Epidermal melanocyte (primary cell): ENCODE results near the gene HINFP.
"Not testable (repeated sequence)": the region's sequence is repeated elsewhere in the genome, so short reads cannot be mapped to it uniquely, and the experiment has no call there.

Source experiments
- DNase-seq: peaks from one replicate; pipeline ENCODE4 v3.0.0; 2011; ENCODE audit warnings: low spot score; ENCODE audit not compliant: insufficient read length

HINFP gene

GRCh38 chr11:119117004-119117706, 4.2 kb upstream of the HINFP start:
- DNase-seq: no peak

DNA sequence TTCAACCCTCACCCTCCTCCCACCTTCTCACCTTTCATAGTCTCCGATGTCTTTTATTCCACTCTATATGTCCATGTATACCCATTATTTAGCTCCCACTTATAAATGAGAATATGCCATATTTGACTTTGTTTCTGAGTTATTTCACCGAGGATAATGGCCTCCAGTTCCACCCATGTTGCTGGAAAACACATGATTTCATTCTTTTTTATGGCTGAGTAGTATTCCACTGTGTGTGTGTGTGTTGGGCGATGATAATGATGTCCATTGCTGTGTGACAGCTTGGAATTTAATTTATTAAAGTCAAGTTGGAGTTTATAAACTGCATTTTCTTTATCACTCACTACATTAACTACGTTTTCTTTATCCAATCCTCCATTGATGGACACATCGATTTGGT, 3.2 kb upstream of the HINFP start:
- DNase-seq: no peak

DNA sequence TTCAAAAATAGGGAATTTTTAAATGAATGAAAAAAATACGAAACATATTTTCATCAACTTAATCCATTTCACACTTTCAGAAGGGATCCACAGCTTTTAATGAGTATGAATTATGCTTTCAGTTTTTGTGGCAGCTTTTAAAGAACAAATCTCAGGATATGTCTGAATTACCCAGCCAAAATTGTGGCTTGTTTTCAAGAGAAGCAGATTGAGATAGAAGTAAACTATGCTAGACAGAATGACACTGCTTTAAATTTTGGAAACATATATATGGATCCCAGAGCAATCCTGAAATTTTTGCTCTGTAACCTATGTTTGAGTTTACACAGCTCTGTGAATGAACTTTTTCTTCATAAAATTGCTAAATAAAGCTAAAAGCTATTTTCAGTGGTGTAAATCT, 2.4 kb upstream of the HINFP start:
- no peak for DNase-seq

GRCh38 chr11:119120639-119121007, 757 bp upstream of the HINFP start:
- DNase-seq: no peak

GRCh38 chr11:119121811-119122124, 388 bp downstream of the HINFP start:
- DNase-seq: no peak

GRCh38 chr11:119125821-119126220, 4.4 kb downstream of the HINFP start:
- no peak for DNase-seq

DNA sequence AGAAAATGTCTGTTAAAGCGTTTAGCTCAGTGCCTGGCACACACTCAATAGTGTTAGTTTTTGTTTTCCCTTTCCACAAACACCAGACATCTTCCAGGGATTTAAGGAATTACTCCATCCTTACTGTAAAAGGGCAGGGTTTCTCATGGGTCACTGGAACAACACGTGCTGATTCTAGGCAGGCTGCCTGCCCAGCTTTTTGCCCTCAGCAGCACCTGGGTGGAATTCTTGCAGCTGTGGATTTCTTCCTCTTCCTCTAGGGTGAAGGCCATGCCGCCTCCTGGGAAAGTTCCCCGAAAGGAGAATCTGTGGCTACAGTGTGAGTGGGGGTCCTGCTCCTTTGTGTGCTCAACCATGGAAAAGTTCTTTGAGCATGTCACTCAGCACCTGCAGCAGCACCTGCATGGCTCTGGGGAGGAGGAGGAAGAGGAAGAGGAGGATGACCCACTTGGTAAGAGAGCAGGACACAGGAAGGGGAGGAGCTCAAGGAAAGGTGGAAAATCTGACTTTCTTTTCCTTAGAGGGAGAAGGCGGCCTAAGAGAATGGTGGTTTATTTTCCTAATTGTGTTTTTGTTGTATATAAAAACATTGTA, 5.4 kb downstream of the HINFP start:
- no peak for DNase-seq

DNA sequence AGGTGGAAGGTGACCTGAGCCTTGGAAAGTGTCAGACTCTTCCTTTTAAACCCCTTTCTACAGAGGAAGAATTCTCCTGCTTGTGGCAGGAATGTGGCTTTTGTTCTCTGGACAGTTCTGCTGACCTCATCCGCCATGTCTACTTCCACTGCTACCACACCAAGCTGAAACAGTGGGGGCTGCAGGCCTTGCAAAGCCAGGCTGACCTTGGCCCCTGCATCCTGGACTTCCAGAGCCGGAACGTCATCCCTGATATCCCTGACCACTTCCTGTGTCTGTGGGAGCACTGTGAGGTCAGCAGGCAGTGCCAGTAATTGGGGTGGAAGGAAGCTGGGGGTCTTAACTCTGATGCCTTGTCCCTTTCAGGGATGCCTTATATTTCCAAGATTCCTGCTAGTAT, 9.3 kb downstream of the HINFP start:
- no peak for DNase-seq

DNA sequence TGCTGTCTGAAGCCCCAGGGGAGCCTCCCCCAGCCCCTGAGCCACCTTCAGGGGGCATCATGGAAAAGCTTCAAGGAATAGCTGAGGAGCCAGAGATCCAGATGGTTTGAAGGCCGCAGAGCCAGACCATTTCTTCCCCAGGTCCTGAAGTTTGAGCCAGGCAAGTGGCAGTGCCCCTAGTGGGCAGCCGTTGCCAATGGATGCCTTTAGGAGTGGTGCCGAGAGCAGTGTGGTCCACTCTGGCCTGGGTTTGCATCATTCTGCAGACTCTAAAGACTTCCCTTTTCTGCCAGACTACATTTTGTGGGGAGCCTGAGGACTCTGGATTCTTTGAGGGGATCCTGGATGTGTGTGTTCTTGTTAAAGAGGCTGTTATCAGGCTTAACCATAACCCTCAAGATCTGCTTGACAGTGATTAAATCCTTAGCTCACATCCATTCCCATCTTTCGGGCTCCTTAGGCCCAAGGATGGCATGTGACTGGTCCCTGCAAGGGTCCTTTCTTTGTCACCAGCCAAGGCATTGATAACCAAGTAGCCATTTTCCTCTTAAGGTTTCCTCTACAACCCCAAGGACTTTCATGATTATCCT, 13.1 kb downstream of the HINFP start:
- no peak for DNase-seq

DNA sequence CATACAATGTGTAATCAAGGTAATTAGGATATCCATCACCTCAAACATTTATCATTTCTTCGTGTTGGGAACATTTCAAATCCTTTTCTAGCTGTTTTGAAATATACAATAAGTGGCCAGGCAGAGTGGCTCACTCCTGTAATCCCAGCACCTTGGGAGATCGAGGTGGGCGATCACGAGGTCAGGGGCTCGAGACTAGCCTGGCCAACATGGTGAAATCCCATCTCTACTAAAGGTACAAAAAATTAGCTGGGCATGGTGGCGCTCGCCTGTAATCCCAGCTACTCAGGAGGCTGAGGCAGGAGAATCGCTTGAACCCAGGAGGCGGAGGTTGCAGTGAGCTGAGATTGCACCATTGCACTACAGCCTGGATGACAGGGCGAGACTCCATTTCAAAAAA, 17.9 kb downstream of the HINFP start:
- not testable (repeated sequence) for DNase-seq

DNA sequence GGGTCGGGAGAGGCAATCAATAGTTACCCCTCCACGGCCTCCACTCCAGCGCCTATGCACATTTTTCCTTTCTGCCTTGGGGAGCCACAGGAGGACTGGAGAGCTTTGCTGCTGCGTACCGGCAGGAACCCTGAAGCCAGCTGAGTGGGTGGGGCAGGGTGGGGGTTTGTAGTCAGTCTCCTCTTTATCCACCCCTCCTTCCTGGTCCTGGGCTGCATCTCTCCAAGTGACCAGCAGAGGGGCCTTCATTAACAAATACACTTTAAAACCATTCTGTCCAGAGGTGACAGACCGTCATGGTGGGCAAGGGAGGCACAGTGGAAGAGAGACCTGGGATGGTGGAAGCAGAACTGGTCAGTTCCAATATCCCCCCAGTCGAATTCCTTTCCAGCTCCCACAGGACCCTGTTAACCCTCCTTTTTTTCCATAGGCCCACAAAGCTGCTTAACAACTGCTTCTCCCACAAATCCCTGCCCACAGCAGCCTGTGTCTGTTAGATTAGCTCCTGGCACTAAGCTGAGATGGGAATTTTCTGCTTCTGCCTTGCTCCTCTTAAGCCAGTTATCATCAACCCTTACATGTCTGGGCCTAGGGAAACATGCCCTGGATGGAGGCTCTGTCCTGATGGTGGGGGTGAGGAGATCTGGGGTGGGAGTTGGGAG, 23.6 kb downstream of the HINFP start:
- DNase-seq: peak; percentile 98

GRCh38 chr11:119145551-119145950, 24.2 kb downstream of the HINFP start:
- DNase-seq: no peak

GRCh38 chr11:119147604-119148333, 26.4 kb downstream of the HINFP start:
- no peak for DNase-seq

- DNase-seq: no peak
These were observed 27.3 kb downstream of the HINFP start for GRCh38 chr11:119148720-119149017.

DNA sequence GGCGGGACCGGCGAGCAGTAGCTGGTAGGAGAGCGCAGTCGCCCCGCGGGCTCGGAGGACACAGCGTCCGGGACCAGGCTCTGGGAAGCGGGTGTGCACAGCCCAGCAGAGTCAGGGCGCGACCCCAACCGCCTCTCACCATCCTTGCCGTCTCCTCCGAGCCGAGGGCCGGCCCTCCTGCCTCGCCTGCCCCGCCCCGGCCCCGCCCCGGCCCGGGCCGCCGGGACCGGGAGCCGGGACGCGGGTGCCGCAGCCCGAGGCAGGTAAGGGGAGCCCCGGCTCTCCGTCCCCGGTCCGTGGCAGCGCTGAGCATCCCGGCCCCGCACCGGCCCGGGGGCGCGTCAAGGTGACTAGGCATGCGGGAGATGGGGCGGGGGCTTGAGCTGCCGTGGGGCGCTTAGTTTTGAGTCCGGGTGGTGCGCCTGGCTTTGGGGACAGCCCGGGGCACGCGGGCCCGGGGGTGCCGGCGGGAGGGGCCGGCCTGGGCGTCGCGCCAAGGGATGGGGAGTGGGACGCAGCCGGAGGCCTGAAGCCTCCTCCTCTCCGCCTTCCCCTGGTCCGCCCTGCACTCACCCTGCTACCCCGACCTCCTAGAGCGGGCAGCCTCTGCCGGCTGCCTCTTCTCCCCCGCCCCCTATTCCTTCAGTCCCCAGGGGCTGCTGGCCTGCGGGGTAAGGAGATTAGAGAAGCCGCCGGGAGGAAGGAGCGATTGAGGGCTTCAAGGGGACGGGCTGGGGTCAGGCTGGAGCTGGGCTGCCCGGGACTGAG, 27.8 kb downstream of the HINFP start, which contains the start of gene ABCG4:
ABCG4 (plus strand) TSS at position 35 of the 768 bp plus-strand sequence. CDS start 914 bp downstream, outside the sequence.
- DNase-seq: no peak

- DNase-seq: no peak
These were observed 28.5 kb downstream of the HINFP start for GRCh38 chr11:119149786-119150275.

DNA sequence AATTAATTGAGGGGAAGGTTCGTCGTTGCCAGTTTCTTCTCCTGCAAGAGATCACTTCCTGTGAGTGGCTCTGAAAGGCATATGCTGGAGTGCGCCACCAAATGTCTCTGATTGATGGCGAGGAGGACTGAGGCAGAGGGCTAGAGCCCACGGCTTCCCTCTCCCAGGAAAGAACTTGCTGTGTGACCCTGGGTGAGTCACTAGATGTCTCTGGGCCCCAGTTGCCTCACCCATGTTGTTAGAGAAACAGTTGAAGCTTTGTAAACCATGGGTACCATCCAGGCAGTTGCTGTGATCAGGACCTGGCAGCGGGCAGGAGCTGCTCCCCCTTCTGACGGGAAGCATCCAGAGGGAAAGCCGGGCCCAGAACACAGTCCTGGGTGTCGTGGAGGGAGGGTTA, 30.7 kb downstream of the HINFP start:
- DNase-seq: no peak

DNA sequence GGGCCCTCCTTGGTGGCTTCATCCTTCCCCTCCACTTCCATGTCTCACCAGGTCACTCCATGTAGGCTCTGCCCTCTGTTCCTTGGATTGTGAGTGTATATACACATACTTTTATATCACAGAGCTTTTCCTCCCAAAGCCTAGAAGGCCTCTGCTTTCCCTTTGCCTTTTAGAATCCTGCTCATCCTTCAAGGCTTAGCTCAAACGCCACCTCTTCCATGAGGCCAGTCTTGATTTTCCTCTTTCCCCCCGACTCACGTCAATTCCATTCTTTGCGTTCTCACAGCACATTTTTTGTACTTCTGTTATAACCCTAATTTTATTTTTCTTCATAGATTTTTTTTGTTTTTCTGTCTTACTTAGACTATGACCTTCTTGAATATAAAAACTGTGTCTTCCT, 31.2 kb downstream of the HINFP start:
- no peak for DNase-seq

DNA sequence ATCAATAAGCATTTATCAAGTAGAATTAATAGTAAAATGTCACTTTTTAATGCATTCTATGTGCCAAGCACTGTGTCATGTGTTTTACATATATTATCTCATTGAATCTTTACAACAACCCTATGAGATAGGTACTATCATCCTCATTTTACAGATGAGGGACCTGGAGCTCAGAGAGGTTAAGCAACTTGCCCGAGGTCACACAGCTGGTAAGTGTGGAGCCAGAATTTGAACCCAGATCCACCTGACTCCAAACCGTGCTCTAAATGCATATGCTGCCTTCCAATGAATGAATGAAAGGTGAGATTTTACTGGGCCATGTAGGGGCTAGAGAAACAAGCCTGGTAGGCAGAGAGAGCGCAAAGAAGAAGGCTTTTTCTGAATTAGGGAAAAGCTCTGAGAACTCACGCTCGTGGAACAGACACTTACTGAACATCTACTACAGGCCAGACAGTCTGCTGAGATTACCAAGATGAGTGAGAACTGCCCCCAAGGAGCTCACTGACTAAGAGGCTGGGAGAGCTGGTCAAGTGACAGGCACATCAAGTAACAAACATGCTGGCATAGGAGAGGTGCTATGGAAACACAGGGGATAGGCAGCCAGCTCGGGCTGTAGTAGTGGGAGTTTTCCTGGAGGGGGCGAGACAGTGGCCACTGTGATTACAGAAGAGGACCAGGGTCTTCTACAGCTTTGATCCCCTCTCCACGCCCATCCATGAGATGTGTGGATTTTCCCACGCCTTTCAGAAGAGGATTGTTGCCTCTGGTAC, 31.9 kb downstream of the HINFP start:
- DNase-seq: no peak

DNA sequence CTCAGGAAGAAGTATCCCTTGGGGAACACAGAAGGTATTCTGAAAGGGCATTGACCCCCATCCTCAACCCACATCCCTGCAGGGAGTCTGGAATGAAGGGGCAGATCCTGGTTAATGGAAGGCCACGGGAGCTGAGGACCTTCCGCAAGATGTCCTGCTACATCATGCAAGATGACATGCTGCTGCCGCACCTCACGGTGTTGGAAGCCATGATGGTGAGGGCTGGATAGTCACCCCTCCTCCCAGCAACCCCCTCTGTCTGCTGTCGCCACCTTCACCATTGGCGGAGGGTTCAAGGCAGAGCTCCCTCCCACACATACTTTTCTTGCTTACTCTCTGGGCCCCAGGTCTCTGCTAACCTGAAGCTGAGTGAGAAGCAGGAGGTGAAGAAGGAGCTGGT, 32.8 kb downstream of the HINFP start:
- DNase-seq: no peak
